PFSK-1 (cell line): ENCODE data around the gene ADGRB3.

Experiments
- FOXP2 ChIP-seq: optimal IDR thresholded peaks from 2 replicates; pipeline ENCODE3; 2011; ENCODE audit warnings: borderline replicate concordance, control low read depth, inconsistent platforms; ENCODE audit not compliant: insufficient read depth; ENCODE audit errors: extremely low read length, extremely low read depth
- POLR2AphosphoS5 ChIP-seq: IDR thresholded peaks from 2 replicates; pipeline ENCODE4 v1.6.1; 2012; ENCODE audit warnings: low read depth, mild to moderate bottlenecking, control low read depth, low read length, moderate library complexity
- SIN3A ChIP-seq: IDR thresholded peaks from 2 replicates; pipeline ENCODE4 v1.6.1; 2012; ENCODE audit warnings: mild to moderate bottlenecking, low read length, moderate library complexity, borderline replicate concordance; ENCODE audit not compliant: insufficient read depth
- TAF1 ChIP-seq: IDR thresholded peaks from 2 replicates; pipeline ENCODE4 v1.6.1; 2012; ENCODE audit warnings: low read length, control low read depth, borderline replicate concordance; ENCODE audit not compliant: insufficient read depth
- TF ChIP-seq, protein P1 (sequence below), 2 experiments: IDR thresholded peaks; 2 replicates each; pipeline versions ENCODE4 v1.6.1 to v1.8.0; 2011 to 2012; ENCODE audit warnings: low read depth in 2 of 2, low read length in 2 of 2, control low read depth in 1 of 2, inconsistent platforms in 1 of 2, mild to moderate bottlenecking in 1 of 2, moderate library complexity in 1 of 2; ENCODE audit not compliant: insufficient read depth in 1 of 2

Gene ADGRB3

GRCh38 chr6:68975064-68975463 lies 340.0 kb downstream of the ADGRB3 start:
- TF ChIP-seq SIN3A: no peak
- TF ChIP-seq, protein P1, sequence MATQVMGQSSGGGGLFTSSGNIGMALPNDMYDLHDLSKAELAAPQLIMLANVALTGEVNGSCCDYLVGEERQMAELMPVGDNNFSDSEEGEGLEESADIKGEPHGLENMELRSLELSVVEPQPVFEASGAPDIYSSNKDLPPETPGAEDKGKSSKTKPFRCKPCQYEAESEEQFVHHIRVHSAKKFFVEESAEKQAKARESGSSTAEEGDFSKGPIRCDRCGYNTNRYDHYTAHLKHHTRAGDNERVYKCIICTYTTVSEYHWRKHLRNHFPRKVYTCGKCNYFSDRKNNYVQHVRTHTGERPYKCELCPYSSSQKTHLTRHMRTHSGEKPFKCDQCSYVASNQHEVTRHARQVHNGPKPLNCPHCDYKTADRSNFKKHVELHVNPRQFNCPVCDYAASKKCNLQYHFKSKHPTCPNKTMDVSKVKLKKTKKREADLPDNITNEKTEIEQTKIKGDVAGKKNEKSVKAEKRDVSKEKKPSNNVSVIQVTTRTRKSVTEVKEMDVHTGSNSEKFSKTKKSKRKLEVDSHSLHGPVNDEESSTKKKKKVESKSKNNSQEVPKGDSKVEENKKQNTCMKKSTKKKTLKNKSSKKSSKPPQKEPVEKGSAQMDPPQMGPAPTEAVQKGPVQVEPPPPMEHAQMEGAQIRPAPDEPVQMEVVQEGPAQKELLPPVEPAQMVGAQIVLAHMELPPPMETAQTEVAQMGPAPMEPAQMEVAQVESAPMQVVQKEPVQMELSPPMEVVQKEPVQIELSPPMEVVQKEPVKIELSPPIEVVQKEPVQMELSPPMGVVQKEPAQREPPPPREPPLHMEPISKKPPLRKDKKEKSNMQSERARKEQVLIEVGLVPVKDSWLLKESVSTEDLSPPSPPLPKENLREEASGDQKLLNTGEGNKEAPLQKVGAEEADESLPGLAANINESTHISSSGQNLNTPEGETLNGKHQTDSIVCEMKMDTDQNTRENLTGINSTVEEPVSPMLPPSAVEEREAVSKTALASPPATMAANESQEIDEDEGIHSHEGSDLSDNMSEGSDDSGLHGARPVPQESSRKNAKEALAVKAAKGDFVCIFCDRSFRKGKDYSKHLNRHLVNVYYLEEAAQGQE (IDR thresholded peaks at IDR 0.05; ENCODE audit: insufficient read depth in 1 of 2, low read depth in 2 of 2, low read length in 2 of 2): no peak
- no peak for TF ChIP-seq TAF1
- no peak for TF ChIP-seq FOXP2
- TF ChIP-seq POLR2AphosphoS5: no peak

GRCh38 chr6:68975816-68976215 lies 340.7 kb downstream of the ADGRB3 start:
- TF ChIP-seq POLR2AphosphoS5 (no peak), SIN3A (no peak), FOXP2 (no peak), TAF1 (no peak)
- TF ChIP-seq, protein P1 (IDR thresholded peaks at IDR 0.05; ENCODE audit: insufficient read depth in 1 of 2, low read depth in 2 of 2, low read length in 2 of 2): no peak

DNA sequence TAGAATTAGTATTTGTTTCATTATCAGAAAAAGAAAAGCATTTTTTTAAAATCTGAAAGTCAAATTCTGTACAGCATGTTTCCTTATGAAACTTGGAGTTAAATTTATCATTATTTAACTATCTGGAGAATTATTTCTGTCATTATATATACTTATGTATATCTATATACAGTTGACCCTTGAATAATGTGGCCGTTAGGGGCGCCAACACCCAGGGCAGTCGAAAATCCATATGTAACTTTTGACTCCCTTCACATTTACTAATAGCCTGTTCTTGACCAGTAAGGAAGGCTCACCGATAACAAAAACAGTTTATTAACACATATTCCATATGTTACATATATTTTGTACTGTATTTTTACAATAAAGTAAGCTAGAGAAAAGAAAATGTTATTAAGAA lies 341.2 kb downstream of the ADGRB3 start:
- no peak for TF ChIP-seq POLR2AphosphoS5
- TF ChIP-seq TAF1: no peak
- no peak for TF ChIP-seq FOXP2
- TF ChIP-seq, protein P1 (IDR thresholded peaks at IDR 0.05; ENCODE audit: insufficient read depth in 1 of 2, low read depth in 2 of 2, low read length in 2 of 2): no peak
- no peak for TF ChIP-seq SIN3A

DNA sequence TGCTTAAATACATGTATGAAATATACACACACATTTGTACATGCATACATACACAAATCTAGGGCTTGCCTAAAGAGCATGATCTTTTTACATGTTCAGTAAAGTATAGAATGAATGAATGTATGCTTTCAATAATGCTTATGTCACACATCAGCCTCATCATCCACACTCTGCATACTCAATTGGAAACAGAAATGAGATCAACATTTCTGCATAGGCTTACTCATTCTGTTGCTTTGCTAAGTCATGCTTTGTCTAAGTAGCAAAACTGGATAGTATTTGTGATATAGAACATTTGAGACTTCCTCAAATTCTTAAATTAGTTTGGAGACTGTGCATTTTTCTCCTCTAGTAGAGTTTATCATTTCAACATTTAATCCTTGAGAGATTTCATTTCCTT lies 343.3 kb downstream of the ADGRB3 start:
- TF ChIP-seq TAF1: no peak
- no peak for TF ChIP-seq SIN3A
- TF ChIP-seq POLR2AphosphoS5: no peak
- no peak for TF ChIP-seq FOXP2
- TF ChIP-seq, protein P1 (IDR thresholded peaks at IDR 0.05; ENCODE audit: insufficient read depth in 1 of 2, low read depth in 2 of 2, low read length in 2 of 2): no peak

- TF ChIP-seq, protein P1 (IDR thresholded peaks at IDR 0.05; ENCODE audit: insufficient read depth in 1 of 2, low read depth in 2 of 2, low read length in 2 of 2): no peak
- TF ChIP-seq FOXP2 (no peak), TAF1 (no peak), SIN3A (no peak), POLR2AphosphoS5 (no peak)
These were observed 353.6 kb downstream of the ADGRB3 start for GRCh38 chr6:68988698-68989097.
